ENCODE data around the gene RBM3.

- TF ChIP-seq CTCF (IDR thresholded peaks at IDR 0.05; ENCODE audit: insufficient read depth, low read length) (no peak), SPI1 (IDR thresholded peaks at IDR 0.05; ENCODE audit: borderline replicate concordance, low read depth) (no peak), POLR2AphosphoS5 (IDR thresholded peaks at IDR 0.05; ENCODE audit: low read depth) (no peak)
Measured at GRCh38 chrX:48606091-48606490, 31.8 kb downstream of the RBM3 start.
